ENCODE results near the gene KCNJ15. TPM values are rescaled to one million over a fixed set of nuclear protein-coding genes. Genes with fewer than 3 reads are reported as not detected.

Gene KCNJ15
- total and polyA plus RNA-seq, 2 of the 4 experiments (the other 2 are of a cell fraction), result under 0.01 to 0.07 TPM

GRCh38 chr21:38340131-38340530 lies 83.3 kb downstream of the KCNJ15 start:
- H3K9me3 ChIP-seq (ENCODE audit: control insufficient read depth, insufficient read depth, low read length), result no peaks in the 10 kb centered on the region
- TF ChIP-seq RFX5 (IDR thresholded peaks at IDR 0.05; ENCODE audit: low read depth, low read length) (no peak), FOS (IDR thresholded peaks at IDR 0.05; ENCODE audit: low read depth, low read length) (no peak), SMC3 (IDR thresholded peaks at IDR 0.05; ENCODE audit: low read depth, low read length) (no peak), MAZ (IDR thresholded peaks at IDR 0.05; ENCODE audit: borderline replicate concordance, low read depth, low read length) (no peak), RAD21 (IDR thresholded peaks at IDR 0.05; ENCODE audit: low read length) (no peak), ELK1 (IDR thresholded peaks at IDR 0.05; ENCODE audit: borderline replicate concordance, low read depth, low read length) (no peak), MXI1 (IDR thresholded peaks at IDR 0.05; ENCODE audit: borderline replicate concordance, low read depth, low read length) (no peak), USF2 (IDR thresholded peaks at IDR 0.05; ENCODE audit: low read depth, low read length) (no peak), NFE2L2 (IDR thresholded peaks at IDR 0.05; ENCODE audit: low read depth, low read length) (no peak), CHD1 (IDR thresholded peaks at IDR 0.05; ENCODE audit: low read depth, low read length) (no peak), MAFK (IDR thresholded peaks at IDR 0.05; ENCODE audit: low read depth, low read length) (no peak), BHLHE40 (IDR thresholded peaks at IDR 0.05; ENCODE audit: low read depth, low read length) (no peak)
- TF ChIP-seq, protein P1, sequence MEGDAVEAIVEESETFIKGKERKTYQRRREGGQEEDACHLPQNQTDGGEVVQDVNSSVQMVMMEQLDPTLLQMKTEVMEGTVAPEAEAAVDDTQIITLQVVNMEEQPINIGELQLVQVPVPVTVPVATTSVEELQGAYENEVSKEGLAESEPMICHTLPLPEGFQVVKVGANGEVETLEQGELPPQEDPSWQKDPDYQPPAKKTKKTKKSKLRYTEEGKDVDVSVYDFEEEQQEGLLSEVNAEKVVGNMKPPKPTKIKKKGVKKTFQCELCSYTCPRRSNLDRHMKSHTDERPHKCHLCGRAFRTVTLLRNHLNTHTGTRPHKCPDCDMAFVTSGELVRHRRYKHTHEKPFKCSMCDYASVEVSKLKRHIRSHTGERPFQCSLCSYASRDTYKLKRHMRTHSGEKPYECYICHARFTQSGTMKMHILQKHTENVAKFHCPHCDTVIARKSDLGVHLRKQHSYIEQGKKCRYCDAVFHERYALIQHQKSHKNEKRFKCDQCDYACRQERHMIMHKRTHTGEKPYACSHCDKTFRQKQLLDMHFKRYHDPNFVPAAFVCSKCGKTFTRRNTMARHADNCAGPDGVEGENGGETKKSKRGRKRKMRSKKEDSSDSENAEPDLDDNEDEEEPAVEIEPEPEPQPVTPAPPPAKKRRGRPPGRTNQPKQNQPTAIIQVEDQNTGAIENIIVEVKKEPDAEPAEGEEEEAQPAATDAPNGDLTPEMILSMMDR (conservative IDR thresholded peaks at IDR 0.05; ENCODE audit: low read depth, low read length), result no peak

More at GRCh38 chr21:38340131-38340530, 83.3 kb downstream of the KCNJ15 start:
- Histone ChIP-seq H3K4me3 (ENCODE audit: insufficient read depth, low read depth, low read length) (no peak overlapping the region), H2BK120ac (ENCODE audit: low read depth, low read length) (no peak overlapping the region), H4K5ac (ENCODE audit: low read depth, low read length) (no peak overlapping the region), H4K8ac (ENCODE audit: low read depth in 2 of 2, low read length in 2 of 2) (no peak overlapping the region), H3K4ac (ENCODE audit: low read depth, low read length) (no peak overlapping the region), H3K14ac (replicated peaks; ENCODE audit: low read depth, low read length) (no peak overlapping the region), H4K91ac (ENCODE audit: insufficient read depth, low read depth, low read length) (no peak overlapping the region), H3K9ac (ENCODE audit: low read depth, low read length) (no peak overlapping the region), H3K36me3 (ENCODE audit: control insufficient read depth, insufficient read depth, low read length) (no peaks in the 10 kb centered on the region), H3K18ac (ENCODE audit: low read depth, low read length) (no peak overlapping the region), H2BK15ac (ENCODE audit: low read depth, low read length) (no peak overlapping the region), H2BK20ac (ENCODE audit: low read depth, low read length) (no peak overlapping the region), H3K23ac (ENCODE audit: low read depth, low read length) (no peak overlapping the region), H2AK5ac (ENCODE audit: low read depth, low read length) (no peak overlapping the region), H3K9me1 (ENCODE audit: insufficient read depth, low read length) (no peaks in the 10 kb centered on the region; the same call in 1 of the 2 replicates), H3K4me1 (ENCODE audit: control insufficient read depth, insufficient read depth, low read length) (peaks cover 3% of the 10 kb centered on the region; the same call in 1 of the 2 replicates), H3K4me2 (ENCODE audit: low read depth, low read length) (no peak overlapping the region), H4K20me1 (ENCODE audit: insufficient read depth, low read length) (no peaks in the 10 kb centered on the region), H3K79me1 (ENCODE audit: low read depth in 1 of 2, low read length in 2 of 2) (no peaks in the 10 kb centered on the region), H3K56ac (ENCODE audit: extremely low read depth, insufficient read depth, low read length) (no peak overlapping the region), H3K27ac (ENCODE audit: insufficient read depth, low read length) (no peak overlapping the region), H3K27me3 (ENCODE audit: control insufficient read depth, insufficient read depth, low read length) (no peaks in the 10 kb centered on the region), H2AK9ac (replicated peaks; ENCODE audit: low read depth, low read length, poor library complexity) (no peak overlapping the region), H2AFZ (replicated peaks; ENCODE audit: low read length, poor library complexity) (no peak overlapping the region), H2BK5ac (ENCODE audit: low read depth, low read length, poor library complexity, severe bottlenecking) (no peak overlapping the region)
- ChIA-PET POLR2A (ENCODE audit: unreplicated experiment) (no interaction called here), CTCF (no interaction called here)
- dilution Hi-C loops (cut with HindIII; ENCODE audit: low sequenced_read_pairs, unreplicated experiment) (no loop called here), intact Hi-C loops (cut with micrococcal nuclease) (no loop called here), in situ Hi-C loops (cut with MboI; ENCODE audit: low sequenced_read_pairs) (no loop called here)
- DNase-seq, result no peak
- 93% methylated on average over 4 of the region's 4 CpGs; no CpG with 5 or more reads in 1 of the 2 experiments for WGBS, 2 experiments (ENCODE audit: extremely low coverage in 2 of 2, insufficient read length in 1 of 2)
- no peak for ATAC-seq (ENCODE audit: low read depth)
- no TSS peak for BruUV-seq (replicated peaks)

Measured in IMR-90 (cell line).